Fibroblast of skin of right biceps (primary cell): ENCODE results near the gene C2orf76.
"Not testable (repeated sequence)": the region's sequence is repeated elsewhere in the genome, so short reads cannot be mapped to it uniquely, and the experiment has no call there.

Source experiments
- DNase-seq: peaks from one replicate; pipeline ENCODE4 v3.0.0-alpha.2; 2013

Gene C2orf76

GRCh38 chr2:119293254-119293653 is 73.4 kb downstream of the C2orf76 start:
- peak; percentile 26 for DNase-seq

DNA sequence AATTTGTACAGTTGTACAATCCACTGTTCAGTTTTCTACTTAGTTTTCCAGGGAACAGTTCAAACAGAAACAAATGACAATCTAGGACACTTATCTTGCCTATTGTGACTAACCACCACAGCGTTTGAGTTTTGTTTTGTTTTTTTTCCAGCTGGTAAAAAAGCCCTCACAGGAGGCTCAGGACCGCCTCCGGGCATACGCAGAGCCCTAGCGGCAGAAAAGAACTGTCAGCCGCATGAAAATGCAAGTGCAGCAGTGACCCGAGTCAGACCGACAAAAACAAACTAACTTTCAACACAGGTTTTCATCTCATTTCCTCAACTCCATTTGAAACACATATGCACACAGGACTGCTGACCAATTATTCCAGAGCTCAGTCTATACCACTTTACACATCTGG is 74.4 kb downstream of the C2orf76 start:
- DNase-seq = no peak

DNA sequence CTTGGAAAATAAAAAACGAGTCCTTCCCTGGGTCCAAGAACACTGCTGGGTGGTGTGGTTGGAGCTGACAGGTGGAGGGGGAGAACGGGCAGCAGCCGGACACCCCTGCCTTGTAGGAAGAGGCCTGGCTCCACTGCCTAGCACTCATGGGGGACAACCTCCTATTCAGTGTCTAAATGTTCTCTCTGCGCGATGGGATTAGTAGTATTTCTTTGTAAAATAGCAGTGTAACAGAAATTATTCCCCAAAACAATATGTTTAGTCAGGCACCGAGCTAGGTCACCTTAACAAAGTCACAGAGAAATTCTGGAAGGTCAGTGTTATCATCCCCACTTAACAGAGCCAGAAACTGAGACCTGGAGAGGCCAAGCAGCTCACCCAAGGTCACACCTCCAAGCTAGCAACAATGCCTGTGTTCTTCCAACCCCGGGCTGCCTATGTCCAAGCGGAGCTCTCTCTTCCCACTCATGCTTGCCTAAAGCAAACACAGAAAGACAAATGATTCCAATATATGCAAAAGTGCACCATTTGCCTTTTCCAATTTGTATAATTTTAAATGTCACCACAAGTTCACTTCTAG is 75.0 kb downstream of the C2orf76 start:
- no peak for DNase-seq

GRCh38 chr2:119290859-119291587 is 75.6 kb downstream of the C2orf76 start:
- peak; percentile 60 for DNase-seq

GRCh38 chr2:119289642-119290041 is 77.0 kb downstream of the C2orf76 start:
- no peak for DNase-seq

DNA sequence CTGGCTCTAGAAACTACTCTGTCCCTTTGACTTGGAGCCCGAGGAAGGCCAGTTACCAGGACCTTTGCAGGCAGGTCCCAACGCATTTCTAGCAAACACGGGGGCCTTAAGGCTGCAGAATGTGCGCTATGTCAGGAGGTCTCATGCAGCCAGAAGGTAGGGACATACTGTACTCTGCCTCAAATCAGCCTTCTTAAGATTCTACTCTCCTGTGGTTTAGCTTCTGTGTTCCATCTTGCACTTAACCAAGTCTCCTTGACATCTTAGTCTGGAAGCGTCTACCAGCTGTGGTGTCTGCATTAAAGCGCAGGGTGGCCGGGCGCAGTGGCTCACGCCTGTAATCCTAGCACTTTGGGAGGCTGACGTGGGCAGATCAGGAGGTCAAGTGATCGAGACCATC is 77.5 kb downstream of the C2orf76 start:
- no peak for DNase-seq

DNA sequence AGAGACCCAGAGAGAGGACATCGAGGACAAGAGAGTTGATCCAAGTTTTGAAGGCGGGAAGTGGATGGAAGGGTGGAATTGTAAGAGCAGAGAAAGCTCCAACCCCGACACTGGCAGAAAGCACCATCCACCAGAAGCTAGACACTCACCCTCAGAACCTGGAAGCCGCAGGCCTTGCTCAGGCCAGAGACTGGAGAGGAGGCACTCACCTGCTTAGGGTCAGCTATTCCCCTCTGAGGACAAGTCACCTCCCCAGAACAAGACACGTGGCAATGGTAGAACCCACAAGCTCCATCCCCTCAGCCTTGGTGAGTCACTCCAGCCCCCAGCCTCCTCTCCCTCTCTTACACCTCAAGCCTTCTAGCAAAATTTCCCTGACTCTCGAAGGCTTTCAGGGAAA is 78.1 kb downstream of the C2orf76 start:
- DNase-seq = no peak

DNA sequence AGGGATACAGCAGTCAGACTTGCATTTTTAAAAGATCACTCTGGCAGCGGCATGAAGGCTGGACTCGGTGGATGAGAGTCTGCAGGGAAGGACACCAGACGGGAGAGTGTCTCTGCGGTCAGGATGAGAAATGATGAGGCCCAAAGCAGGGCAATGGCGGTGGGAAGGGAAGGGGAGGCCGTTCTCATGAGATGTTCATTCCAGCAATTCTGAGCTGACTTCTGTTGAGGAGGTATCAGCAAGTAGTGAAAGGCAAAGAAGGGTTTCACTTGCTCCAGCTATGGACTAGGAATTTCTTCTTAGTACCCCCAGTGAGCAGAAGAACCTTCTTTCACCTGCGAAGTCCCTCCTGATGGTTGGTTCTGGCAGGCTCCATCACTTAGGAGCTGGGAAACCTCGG is 80.0 kb downstream of the C2orf76 start:
- no peak for DNase-seq

DNA sequence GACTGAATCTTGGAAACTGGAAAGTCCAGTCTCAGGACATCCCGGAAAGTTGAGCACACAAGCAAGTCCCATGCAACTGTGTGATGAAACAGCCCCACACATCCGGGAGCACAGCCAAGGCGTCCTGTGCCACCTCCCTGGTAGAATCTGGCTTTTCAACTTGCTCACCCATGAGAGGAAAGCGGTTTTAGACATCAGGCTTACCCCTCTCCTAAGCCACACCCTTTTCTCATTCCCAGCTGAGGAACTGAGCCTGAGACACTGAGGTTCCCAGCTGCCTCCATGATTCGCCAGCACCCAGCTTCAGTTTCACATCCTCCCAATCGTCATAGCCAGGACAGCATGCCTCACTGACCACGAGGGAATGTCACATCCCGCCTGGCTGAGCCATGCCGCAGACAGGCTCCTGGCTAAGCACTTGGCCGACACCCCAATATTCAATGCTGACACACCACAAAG is 82.7 kb downstream of the C2orf76 start:
- peak; percentile 90 for DNase-seq

DNA sequence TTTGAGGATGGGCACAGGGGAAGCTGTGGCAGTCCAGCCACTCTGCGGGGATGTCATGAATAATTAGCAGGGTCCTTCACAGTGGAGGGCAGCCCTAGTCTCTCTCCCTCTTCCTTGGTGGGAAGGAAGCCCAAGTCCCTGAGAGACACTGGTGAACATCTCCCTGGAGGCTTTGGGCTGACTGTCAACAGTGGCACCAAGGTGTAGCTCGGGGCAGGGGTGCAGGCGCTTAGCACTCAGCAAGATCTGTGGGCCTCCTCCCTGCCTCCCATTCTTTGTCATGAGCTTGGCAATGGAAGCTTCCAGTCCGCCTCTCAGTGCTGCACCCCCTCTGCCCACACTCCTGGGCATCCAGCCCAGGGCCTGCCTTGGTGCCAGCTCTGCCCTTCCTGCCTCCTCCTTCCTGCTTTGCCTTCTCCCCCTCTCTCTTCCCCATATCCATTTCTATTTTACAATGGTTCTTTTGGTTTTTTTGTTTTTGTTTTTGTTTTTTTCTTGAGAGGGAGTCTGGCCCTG is 83.6 kb downstream of the C2orf76 start:
- DNase-seq = no peak

GRCh38 chr2:119282146-119282995 is 84.3 kb downstream of the C2orf76 start:
- no peak for DNase-seq

DNA sequence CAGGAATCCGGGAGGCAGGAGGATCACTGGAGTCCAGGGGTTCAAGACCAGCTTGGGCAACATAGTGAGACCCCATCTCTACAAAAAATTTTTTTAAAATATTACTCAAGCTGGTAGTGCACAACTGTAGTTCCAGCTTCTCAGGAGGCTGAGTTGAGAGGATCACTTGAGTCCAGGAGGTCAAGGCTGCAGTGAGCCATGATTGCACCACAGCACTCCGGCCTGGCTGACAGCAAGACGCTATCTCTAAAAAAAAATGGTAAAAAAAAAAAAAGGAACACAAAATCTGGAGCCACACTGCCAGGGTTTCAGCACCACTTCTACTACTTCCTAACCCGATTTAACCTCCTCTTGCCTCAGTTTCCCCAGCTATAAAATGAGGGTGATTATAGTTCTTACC is 86.0 kb downstream of the C2orf76 start:
- DNase-seq = no peak

DNA sequence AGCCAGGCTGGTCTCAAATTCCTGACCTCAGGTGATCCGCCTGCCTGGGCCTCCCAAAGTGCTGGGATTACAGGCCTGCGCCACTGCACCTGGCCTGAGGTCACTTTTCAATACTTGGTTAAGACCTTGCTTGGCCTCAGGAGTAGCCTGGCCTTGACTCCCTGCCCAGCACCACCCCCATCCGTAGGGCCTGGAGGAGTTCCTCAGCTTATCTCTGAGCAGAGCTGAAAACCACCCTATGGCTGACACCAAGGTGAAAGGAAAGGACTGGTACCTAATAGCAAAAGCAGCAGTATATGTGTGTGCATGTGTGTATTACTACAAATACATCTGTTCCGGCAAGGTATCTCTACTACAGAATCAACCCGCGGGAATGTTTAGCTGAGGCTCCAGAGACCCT is 87.0 kb downstream of the C2orf76 start:
- no peak for DNase-seq

- no peak for DNase-seq
Observed at GRCh38 chr2:119278946-119279345, 87.7 kb downstream of the C2orf76 start.

- DNase-seq = not testable (repeated sequence)
Observed at GRCh38 chr2:119278385-119278784, 88.2 kb downstream of the C2orf76 start.

DNA sequence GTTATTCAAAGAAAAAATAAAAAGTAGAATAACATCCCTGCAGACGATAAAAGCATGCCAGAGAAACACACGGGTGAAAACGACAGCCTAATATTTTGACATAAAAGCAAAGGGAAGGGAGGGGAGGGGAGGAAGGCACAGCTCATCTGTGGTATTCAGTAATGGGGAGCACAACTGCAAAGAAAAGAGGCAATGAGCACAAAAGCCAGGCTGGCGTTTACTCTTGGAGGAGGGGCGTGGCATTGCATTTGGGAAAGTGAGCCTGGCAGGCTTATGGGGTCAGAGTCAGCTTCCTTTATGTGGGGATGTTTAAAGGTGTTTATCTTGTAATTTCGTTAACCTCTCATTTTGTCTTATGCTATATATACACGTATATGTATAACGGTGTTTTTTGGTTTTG is 89.8 kb downstream of the C2orf76 start:
- no peak for DNase-seq

DNA sequence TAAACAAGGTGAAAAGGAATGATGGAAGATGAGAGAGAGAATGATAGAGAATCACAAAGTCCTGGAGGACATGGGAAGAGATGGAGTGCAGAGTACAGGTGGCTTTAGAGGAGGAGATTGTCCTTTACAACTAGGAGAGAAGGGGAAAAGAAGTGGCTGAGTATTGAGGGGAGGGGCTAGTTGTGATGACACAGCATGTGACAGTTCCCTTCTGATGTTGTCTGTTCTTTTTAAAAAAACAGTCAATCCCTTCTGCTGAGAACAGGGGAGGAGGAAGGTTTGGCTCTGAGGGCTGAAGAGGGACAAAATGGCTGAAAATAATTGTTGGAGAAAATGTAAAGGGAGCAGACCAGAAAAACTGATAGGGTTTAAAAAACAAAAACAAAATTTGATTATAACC is 99.0 kb downstream of the C2orf76 start:
- no peak for DNase-seq

- DNase-seq = no peak
Observed at GRCh38 chr2:119266091-119266589, 100.5 kb downstream of the C2orf76 start.

GRCh38 chr2:119265693-119266066 is 101.0 kb downstream of the C2orf76 start:
- DNase-seq = no peak

GRCh38 chr2:119264781-119265692 is 101.6 kb downstream of the C2orf76 start:
- peak; percentile 51 for DNase-seq

GRCh38 chr2:119263656-119264055 is 103.0 kb downstream of the C2orf76 start:
- DNase-seq = no peak

DNA sequence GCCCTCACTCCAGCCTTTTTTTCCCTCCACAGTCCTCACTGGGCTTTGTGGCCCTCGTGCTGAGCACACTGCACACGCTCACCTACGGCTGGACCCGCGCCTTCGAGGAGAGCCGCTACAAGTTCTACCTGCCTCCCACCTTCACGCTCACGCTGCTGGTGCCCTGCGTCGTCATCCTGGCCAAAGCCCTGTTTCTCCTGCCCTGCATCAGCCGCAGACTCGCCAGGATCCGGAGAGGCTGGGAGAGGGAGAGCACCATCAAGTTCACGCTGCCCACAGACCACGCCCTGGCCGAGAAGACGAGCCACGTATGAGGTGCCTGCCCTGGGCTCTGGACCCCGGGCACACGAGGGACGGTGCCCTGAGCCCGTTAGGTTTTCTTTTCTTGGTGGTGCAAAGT is 103.6 kb downstream of the C2orf76 start:
- no peak for DNase-seq
